Gastroesophageal sphincter (tissue), 4 donors: ENCODE data around the gene OXA1L. TPM values are rescaled to one million over a fixed set of nuclear protein-coding genes. Genes with fewer than 3 reads are reported as not detected.

Experiments
- ATAC-seq: fragments of 150-250 bp; one replicate; pipeline ENCODE4 v1.9.1; 2016; ENCODE audit warnings: mild to moderate bottlenecking, moderate library complexity
- H3K27ac ChIP-seq, 4 donors: fragments of 200-600 bp; sonication (generic) in 3 of 4; 1 replicate in 3 of 4; 2 replicates in 1 of 4; pipeline ENCODE4 v1.5.1; 2016 to 2019
- H3K27me3 ChIP-seq: fragments of 200-600 bp; sonication (generic); one replicate; pipeline ENCODE4 v1.5.1; 2019
- H3K36me3 ChIP-seq, 2 donors: fragments of 200-600 bp; sonication (generic); one replicate each; pipeline ENCODE4 v1.5.1; 2019; ENCODE audit warnings: control low read depth in 1 of 2
- H3K4me1 ChIP-seq, 3 donors: fragments of 200-600 bp; sonication (generic); 1 replicate in 2 of 3; 2 replicates in 1 of 3; pipeline ENCODE4 v1.5.1; 2016 to 2019; ENCODE audit warnings: control low read depth in 2 of 3
- H3K4me3 ChIP-seq, 2 donors: fragments of 200-600 bp; sonication (generic); one replicate each; pipeline ENCODE4 v1.5.1; 2019; ENCODE audit warnings: mild to moderate bottlenecking in 1 of 2, moderate library complexity in 1 of 2
- H3K9me3 ChIP-seq, 3 donors: fragments of 200-600 bp; sonication (generic); one replicate each; pipeline ENCODE4 v1.5.1; 2017 to 2019; ENCODE audit warnings: control low read depth in 2 of 3
- CTCF ChIP-seq, 4 experiments: fragments of 200-600 bp in 2 of 4; fragments of 450-650 bp in 2 of 4; sonication (generic) in 1 of 4; IDR thresholded peaks; one replicate each; pipeline ENCODE4 v1.5.1; 2017 to 2019; ENCODE audit warnings: antibody characterized with exemption in 4 of 4, mild to moderate bottlenecking in 2 of 4, moderate library complexity in 2 of 4
- EP300 ChIP-seq: sonication (generic); formaldehyde crosslinking; IDR thresholded peaks from one replicate; pipeline ENCODE4 v1.6.1; 2017; ENCODE audit warnings: antibody characterized with exemption, mild to moderate bottlenecking
- POLR2A ChIP-seq, 2 donors: fragments of 450-650 bp; IDR thresholded peaks; one replicate each; pipeline ENCODE4 v1.6.1; 2017; ENCODE audit warnings: antibody characterized with exemption in 2 of 2, mild to moderate bottlenecking in 2 of 2, moderate library complexity in 1 of 2
- POLR2AphosphoS5 ChIP-seq: sonication (generic); formaldehyde crosslinking; IDR thresholded peaks from one replicate; pipeline ENCODE4 v1.6.1; 2017; ENCODE audit warnings: antibody characterized with exemption
- WGBS, 2 donors: methylation state at CpG; one replicate each; pipeline ENCODE4 v1.1.5; 2018; ENCODE audit warnings: low coverage in 1 of 2; 5-methylcytosine and 5-hydroxymethylcytosine counted together
- total RNA-seq, 4 donors: library from RNA; depleted of rRNA; stranded (reverse); fragments of >200 nt; gene quantifications; one replicate each; pipeline ENCODE4 v1.1.0, GENCODE V29; 2016

The OXA1L gene
- total RNA-seq, 4 donors from 2014 or later, result 47.1 to 89.0 (median 72.7) TPM

- Histone ChIP-seq H3K4me1 (no peaks in the 10 kb centered on the region), H3K27me3 (no peaks in the 10 kb centered on the region), H3K27ac (no peak overlapping the region), H3K36me3 (no peaks in the 10 kb centered on the region), H3K4me3 (no peak overlapping the region), H3K9me3 (no peaks in the 10 kb centered on the region)
- TF ChIP-seq POLR2AphosphoS5, result no peak
- TF ChIP-seq POLR2A (IDR thresholded peaks at IDR 0.05), result no peak
- no peak for TF ChIP-seq EP300
- TF ChIP-seq CTCF (IDR thresholded peaks at IDR 0.05), result no peak
- ATAC-seq, result no peak
- WGBS, 2 donors, result 75 to 78% methylated on average over 1 of the region's 1 CpG
Measured at GRCh38 chr14:22739423-22739822, 27.1 kb upstream of the OXA1L start.

- Histone ChIP-seq H3K9me3 (no peaks in the 10 kb centered on the region), H3K27me3 (no peaks in the 10 kb centered on the region), H3K36me3 (no peaks in the 10 kb centered on the region), H3K27ac (no peak overlapping the region), H3K4me1 (no peaks in the 10 kb centered on the region), H3K4me3 (no peak overlapping the region)
- no peak for ATAC-seq
- TF ChIP-seq CTCF (IDR thresholded peaks at IDR 0.05), result no peak
- TF ChIP-seq POLR2A (IDR thresholded peaks at IDR 0.05), result no peak
- TF ChIP-seq POLR2AphosphoS5, result no peak
- no peak for TF ChIP-seq EP300
- 72 to 85% methylated on average over 3 of the region's 3 CpGs for WGBS, 2 donors
Measured at GRCh38 chr14:22740020-22740419, 26.5 kb upstream of the OXA1L start.

- H3K27ac ChIP-seq, result no peak overlapping the region
- no peaks in the 10 kb centered on the region for H3K27me3 ChIP-seq
- H3K4me1 ChIP-seq, result no peaks in the 10 kb centered on the region
- WGBS, 2 donors, result 57 to 71% methylated on average over 4 of the region's 4 CpGs
- no peak overlapping the region for H3K4me3 ChIP-seq
- H3K9me3 ChIP-seq, result no peaks in the 10 kb centered on the region
- H3K36me3 ChIP-seq, result no peaks in the 10 kb centered on the region
- ATAC-seq, result no peak
- TF ChIP-seq POLR2AphosphoS5, result no peak
- TF ChIP-seq EP300, result no peak
- TF ChIP-seq CTCF (IDR thresholded peaks at IDR 0.05), result no peak
Measured at GRCh38 chr14:22747769-22748168, 18.7 kb upstream of the OXA1L start.

- H3K27ac ChIP-seq, result no peak overlapping the region
- H3K36me3 ChIP-seq, result no peaks in the 10 kb centered on the region
- TF ChIP-seq CTCF (IDR thresholded peaks at IDR 0.05) (no peak), POLR2A (IDR thresholded peaks at IDR 0.05) (no peak), EP300 (no peak), POLR2AphosphoS5 (no peak)
- H3K4me3 ChIP-seq, result no peak overlapping the region
- WGBS, 2 donors, result 47 to 57% methylated on average over 4 of the region's 4 CpGs
- no peaks in the 10 kb centered on the region for H3K4me1 ChIP-seq
- no peak for ATAC-seq
- no peaks in the 10 kb centered on the region for H3K9me3 ChIP-seq
- no peaks in the 10 kb centered on the region for H3K27me3 ChIP-seq
Measured at GRCh38 chr14:22748206-22748605, 18.3 kb upstream of the OXA1L start.

GRCh38 chr14:22748631-22749068 lies 17.8 kb upstream of the OXA1L start:
- TF ChIP-seq POLR2AphosphoS5 (no peak), POLR2A (IDR thresholded peaks at IDR 0.05) (no peak), CTCF (IDR thresholded peaks at IDR 0.05) (no peak), EP300 (no peak)

More at GRCh38 chr14:22748631-22749068, 17.8 kb upstream of the OXA1L start:
- Histone ChIP-seq H3K4me1 (no peaks in the 10 kb centered on the region), H3K27ac (no peak overlapping the region), H3K4me3 (no peak overlapping the region), H3K36me3 (no peaks in the 10 kb centered on the region), H3K9me3 (no peaks in the 10 kb centered on the region), H3K27me3 (no peaks in the 10 kb centered on the region)
- ATAC-seq, result no peak
- WGBS, 2 donors, result 24 to 33% methylated on average over 3 to 4 of the region's 4 CpGs
